Amniotic stem cell (primary cell): ENCODE results near the gene TMEM220.
"Not testable (repeated sequence)": the region's sequence is repeated elsewhere in the genome, so short reads cannot be mapped to it uniquely, and the experiment has no call there.

ENCODE experiments used
- DNase-seq: peaks from one replicate; lab custom pipeline; 2025; lab: John Stamatoyannopoulos, UW

The TMEM220 gene

DNA sequence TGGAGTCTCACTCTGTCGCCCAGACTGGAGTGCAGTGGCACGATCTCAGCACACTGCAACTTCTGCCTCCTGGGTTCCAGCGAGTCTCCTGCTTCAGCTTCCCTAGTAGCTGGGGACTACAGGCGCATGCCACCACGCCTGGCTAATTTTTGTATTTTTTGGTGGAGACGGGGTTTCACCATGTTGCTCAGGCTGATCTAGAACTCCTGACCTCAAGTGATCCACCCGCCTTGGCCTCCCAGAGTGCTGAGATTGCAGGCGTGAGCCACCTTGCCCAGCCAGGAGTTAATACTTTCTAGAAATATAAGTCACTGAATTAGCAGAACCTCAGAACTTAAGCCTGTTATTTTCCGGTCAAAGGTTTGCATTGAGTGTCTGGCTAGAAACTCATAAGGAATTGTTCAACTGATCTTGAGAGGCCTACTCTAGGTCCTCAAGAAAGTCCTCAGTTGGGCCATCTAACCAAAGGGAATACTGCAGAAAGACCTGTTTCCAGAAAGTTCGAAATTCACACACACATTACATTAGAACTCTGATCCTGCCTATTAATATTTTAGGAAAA lies 1.4 kb downstream of the TMEM220 start:
- DNase-seq: no peak

DNA sequence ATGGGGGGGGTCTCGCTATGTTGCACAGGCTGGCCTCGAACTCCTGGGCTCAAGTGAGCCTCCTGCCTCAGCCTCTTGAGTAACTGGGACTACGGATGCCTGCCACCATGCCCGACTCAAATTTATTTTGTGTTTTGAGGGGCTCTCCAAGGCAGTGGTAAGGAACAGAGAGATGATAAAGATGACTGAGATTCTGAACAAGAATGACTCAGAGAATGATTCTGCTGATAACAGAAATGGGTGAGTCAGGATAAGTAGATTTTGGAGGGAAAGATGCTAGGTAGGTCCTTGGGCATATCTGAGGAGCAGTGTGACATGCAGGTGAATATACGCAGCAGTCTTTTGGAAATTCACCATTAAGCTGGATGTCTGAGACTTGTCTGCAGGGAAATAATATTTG lies 2.6 kb downstream of the TMEM220 start:
- DNase-seq: no peak

- DNase-seq: no peak
Measured at GRCh38 chr17:10726196-10726595, 3.6 kb downstream of the TMEM220 start.

DNA sequence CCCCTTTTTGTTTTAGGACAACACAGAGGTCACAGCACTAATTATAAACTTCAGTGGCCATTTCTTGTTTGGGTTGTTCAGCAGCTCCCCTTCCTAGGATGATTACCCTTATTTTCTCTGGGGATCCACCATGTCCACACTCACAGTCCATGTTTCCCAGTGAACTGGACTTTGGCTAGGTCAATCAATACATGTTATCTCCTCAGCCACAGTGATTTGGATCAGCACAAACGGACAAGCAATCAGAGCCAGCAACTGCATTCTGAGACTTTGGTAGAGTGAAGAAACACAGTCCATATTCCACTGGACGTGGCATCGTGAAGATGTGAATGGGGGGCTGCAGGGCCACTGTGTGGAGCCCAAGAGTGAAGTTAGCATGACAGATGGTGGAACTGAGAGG lies 4.6 kb downstream of the TMEM220 start:
- DNase-seq: no peak

GRCh38 chr17:10724546-10725195 lies 5.2 kb downstream of the TMEM220 start:
- no peak for DNase-seq

- DNase-seq: no peak
Measured at GRCh38 chr17:10718547-10718946, 11.3 kb downstream of the TMEM220 start.

DNA sequence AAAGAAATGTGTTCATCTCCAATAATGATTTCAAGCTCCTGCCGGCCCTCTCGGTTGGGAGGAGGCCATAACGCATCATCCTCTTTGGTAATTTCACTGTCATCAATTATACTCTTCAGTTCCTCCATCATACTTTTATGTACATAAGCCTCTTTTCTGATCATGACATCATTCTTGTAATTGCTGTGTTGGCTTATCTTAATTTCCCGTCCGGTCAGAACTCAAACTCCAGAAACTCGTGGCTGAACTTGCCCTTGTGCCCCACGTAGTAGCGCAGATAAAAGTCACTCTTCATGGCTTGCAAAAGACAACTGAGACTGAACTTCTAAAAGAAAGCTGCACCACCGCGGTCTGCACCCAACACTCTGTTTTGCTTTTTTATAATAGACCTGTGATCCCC lies 13.6 kb downstream of the TMEM220 start:
- DNase-seq: no peak

GRCh38 chr17:10713318-10713717 lies 16.5 kb downstream of the TMEM220 start:
- DNase-seq: no peak

DNA sequence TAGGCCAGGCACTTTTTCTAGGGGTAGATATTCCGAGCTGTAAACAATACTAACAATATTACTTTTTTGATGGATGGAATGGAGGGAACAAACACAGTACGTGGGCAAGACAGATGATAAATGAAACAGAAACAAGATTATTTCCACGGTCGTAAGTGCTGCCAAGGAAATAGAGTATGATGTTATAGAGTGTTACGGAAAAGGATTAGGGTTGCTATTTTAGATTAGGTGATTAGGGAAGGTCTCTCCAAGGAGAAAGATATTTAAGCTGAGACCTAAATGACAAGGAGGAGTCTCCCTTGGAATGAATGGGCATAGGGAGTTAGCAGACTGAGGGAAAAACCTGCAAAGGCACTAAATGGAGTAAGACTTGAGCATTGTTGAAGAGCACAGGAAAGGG lies 24.1 kb downstream of the TMEM220 start:
- DNase-seq: no peak

GRCh38 chr17:10702574-10702973 lies 27.2 kb downstream of the TMEM220 start:
- DNase-seq: no peak

GRCh38 chr17:10699856-10700255 lies 30.0 kb downstream of the TMEM220 start:
- DNase-seq: no peak

DNA sequence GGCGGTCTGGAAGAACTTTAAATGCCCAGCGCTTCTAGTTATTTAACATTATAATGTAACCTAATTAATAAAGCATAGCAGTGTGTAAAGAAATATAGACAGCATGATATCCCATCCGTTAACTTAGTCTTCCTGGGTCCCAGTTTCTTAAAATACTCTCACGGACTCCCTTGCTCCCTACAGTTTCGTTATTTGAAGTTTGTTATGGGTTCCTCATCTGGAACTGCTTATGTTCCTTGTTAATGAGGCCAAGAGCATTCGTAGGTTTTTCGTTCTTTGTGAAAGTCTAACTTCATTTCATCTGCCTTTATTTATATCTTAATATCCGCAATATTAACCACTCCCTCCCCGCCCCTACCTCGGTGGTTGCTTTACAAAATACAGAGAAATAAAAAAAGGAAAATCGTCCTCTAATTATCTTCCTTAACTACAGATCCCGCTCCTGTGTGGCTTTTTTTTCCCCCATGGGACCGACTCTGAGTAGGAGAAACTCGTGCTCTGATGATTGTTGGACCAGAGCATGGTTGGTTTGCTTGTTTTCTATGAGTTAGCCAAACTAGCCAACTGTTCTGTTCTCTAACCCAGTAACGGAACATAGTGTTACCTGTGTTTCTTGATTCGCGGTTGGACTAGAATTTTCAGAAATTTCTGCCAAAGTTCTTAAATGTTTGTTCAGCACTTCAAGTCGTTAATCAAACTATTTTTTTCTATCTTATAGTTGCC lies 31.6 kb downstream of the TMEM220 start:
- DNase-seq: no peak

DNA sequence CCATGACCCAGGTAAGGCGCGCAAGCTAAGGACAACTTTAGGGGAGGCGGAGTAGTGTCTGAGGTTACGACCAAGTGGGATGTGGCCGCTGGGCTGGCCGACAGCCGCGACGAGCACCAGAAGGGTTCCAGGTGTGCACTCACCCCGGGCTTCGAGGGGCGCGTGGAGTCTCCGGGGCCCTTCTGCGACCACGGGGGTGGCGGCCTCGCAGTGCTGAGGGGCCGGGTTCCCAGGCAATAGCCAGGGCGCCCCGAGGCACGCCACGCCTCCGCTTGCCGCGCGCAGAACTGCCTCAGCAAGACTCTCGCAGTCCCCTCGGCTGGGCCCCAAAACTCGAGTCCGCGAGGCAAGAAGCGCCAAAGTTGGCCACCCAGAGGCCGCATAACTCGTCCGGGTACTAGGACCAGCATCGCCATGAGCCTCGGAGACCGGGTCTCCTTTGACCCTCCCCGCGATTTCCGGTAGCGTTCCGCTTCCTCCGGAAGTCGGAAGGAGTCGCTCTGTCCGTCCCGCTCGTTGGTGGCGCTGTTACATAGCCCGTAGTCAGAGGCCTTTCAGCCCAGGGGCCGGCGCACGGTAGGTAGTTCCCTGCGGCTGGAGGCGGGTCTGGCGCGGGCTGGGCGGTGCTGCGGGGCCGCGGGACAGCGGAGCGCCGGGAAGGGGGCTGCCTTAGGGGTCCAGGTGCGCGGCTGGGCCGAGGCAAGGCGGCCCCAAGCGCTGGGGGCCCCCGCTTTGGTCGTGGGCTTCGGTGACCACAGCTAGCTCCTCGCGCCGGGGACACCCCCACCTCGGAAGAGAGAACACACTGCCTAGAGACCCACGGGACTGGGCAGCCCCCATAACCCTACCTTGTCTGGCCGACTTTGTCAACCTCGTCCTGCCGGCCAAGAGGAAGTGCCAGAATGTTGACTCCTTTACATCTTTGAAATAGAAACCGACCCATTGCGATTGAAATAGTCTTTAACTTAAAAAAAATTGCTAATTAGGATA lies 32.4 kb downstream of the TMEM220 start, which contains the start of the genes ADPRM and SCO1:
Gene ADPRM, plus strand, starts transcription at position 503 of the 990 bp plus-strand sequence. CDS start 7,333 bp downstream, outside the sequence.
Gene SCO1, minus strand, starts transcription at position 442 of the 990 bp plus-strand sequence. Its CDS starts 26 bp downstream, at position 416.
- peak; percentile 88 for DNase-seq

DNA sequence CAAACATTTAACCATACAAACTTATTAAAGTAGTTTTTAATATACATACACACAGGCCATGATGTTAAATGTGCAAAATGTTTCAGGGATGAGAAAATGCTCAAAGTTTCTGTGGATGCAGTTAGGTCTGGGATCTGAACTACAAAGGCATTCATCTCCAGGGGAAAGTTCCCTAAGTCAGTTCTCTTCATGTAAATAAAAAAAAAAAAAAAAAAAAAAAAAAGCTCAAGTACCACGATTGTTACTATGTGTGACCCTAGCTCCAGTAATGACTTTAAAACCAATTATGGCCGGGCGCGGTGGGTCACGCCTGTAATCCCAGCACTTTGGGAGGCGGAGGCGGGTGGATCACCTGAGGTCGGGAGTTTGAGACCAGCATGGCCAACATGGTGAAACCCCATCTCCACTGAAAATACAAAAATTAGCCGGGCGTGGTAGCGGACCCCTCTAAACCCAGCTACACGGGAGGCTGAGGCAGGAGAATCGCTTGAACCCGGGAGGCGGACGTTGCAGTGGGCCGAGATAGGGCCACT lies 33.9 kb downstream of the TMEM220 start:
- DNase-seq: not testable (repeated sequence)

GRCh38 chr17:10687499-10687898 lies 42.3 kb downstream of the TMEM220 start:
- no peak for DNase-seq

GRCh38 chr17:10683853-10684252 lies 46.0 kb downstream of the TMEM220 start:
- no peak for DNase-seq

- DNase-seq: no peak
Measured at GRCh38 chr17:10681866-10682446, 47.9 kb downstream of the TMEM220 start.

DNA sequence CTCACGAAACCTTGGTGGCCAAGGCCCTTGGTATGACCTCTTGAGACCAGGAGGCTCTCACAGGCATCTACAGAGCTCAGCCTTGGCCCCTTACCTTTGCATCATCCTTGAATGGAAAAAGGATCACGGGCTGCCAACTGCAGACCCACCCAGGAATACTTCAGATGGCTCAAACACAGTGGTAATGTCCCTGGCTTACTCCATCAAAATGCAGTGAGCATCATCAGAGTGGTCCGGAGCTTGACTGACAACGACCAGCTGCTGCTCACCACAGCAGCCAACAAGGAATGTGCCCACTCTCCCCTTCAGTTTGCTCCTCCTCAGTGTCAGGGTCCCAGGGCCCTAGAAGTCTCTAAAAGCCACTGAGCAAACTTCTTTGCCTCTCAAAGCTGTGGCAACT lies 55.1 kb downstream of the TMEM220 start:
- DNase-seq: no peak

DNA sequence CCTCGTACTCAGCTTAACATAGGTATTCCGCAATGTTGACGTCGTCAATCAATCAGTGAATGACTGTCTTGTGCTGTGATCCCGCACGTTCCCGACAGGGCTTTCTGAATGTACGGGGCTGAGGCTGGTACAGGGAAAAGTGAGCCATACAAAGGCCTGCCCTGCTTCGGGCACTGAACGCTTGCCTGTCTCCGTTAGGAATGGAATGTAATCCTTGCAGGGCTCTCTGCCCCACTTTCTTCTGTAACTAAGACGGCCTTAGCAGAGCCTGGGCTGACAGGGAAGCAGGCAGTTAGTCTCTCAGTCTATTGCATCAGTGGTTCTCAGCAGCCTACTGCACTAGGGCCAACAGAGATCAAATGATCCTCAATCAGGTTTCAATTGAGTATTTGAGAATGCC lies 56.5 kb downstream of the TMEM220 start:
- DNase-seq: no peak

DNA sequence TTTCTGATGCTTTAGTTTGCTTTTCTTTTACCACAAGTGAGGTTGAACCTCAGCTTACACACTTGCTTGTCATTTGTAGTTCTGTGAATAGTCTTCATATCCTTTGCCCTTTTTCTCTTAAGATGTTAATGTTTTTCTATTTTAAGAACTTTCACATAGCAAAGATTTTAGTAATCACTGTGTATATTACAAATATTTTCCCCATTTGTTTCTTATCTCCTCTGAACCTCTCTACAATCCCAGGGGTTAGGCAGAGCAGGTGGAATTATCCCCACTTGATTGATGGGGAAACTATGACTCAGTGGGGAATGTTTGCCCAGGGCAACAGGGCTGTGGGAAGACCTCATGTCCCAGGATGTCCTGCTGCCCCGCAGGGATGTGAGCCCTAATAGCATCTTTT lies 61.0 kb downstream of the TMEM220 start:
- no peak for DNase-seq

GRCh38 chr17:10666906-10667305 lies 62.9 kb downstream of the TMEM220 start:
- DNase-seq: no peak
